Vagina (tissue), 2 donors: ENCODE data around the gene GLYATL2.

ENCODE experiments used
- POLR2A ChIP-seq, 2 donors: fragments of 450-650 bp; IDR thresholded peaks; one replicate each; pipeline ENCODE4 v1.6.1; 2017; ENCODE audit warnings: antibody characterized with exemption in 2 of 2, mild to moderate bottlenecking in 2 of 2, moderate library complexity in 2 of 2
- POLR2AphosphoS5 ChIP-seq, 2 donors: sonication (generic); formaldehyde crosslinking; IDR thresholded peaks; one replicate each; pipeline ENCODE4 v1.9.0; 2017; ENCODE audit warnings: antibody characterized with exemption in 2 of 2, mild to moderate bottlenecking in 2 of 2, low read depth in 1 of 2; ENCODE audit not compliant: insufficient read depth in 1 of 2
- TF ChIP-seq, protein P1 (sequence below), 3 experiments: fragments of 450-650 bp in 2 of 3; fragments of 200-600 bp in 1 of 3; sonication (generic) in 1 of 3; IDR thresholded peaks; one replicate each; pipeline ENCODE4 v1.5.1; 2017 to 2019; ENCODE audit warnings: antibody characterized with exemption in 3 of 3, mild to moderate bottlenecking in 2 of 3, moderate library complexity in 2 of 3

DNA sequence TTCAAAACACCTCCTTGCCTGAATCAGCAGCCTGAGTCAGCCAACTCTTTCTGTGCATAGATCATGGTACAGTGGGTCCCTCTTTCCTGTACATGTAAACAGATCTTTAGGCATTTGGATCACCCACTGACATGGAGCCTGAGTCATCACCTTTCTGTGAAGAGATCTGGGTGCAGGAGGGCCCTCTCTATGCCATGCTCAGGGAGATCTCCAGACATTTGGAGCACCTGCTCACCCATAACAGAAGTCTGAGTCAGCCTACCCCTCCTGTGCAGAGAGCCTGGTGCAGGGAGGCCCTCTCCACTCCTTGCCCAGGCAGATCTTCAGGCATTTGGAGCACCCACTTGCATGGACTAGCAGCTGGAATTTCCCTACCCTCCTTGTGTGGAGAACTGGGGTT, 56.6 kb downstream of the GLYATL2 start:
- TF ChIP-seq POLR2AphosphoS5 (IDR thresholded peaks at IDR 0.05; ENCODE audit: insufficient read depth in 1 of 2, low read depth in 1 of 2) (no peak), POLR2A (IDR thresholded peaks at IDR 0.05) (no peak)
- TF ChIP-seq, protein P1, sequence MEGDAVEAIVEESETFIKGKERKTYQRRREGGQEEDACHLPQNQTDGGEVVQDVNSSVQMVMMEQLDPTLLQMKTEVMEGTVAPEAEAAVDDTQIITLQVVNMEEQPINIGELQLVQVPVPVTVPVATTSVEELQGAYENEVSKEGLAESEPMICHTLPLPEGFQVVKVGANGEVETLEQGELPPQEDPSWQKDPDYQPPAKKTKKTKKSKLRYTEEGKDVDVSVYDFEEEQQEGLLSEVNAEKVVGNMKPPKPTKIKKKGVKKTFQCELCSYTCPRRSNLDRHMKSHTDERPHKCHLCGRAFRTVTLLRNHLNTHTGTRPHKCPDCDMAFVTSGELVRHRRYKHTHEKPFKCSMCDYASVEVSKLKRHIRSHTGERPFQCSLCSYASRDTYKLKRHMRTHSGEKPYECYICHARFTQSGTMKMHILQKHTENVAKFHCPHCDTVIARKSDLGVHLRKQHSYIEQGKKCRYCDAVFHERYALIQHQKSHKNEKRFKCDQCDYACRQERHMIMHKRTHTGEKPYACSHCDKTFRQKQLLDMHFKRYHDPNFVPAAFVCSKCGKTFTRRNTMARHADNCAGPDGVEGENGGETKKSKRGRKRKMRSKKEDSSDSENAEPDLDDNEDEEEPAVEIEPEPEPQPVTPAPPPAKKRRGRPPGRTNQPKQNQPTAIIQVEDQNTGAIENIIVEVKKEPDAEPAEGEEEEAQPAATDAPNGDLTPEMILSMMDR (IDR thresholded peaks at IDR 0.05), result no peak
